ENCODE data around the gene TTN. TPM values are rescaled to one million over a fixed set of nuclear protein-coding genes. Genes with fewer than 3 reads are reported as not detected.
A peak's percentile ranks its signal among the peaks of the same experiment; 100 is the strongest.

TTN gene
- total RNA-seq, 2 donors from 2014 or later, result 1,545 to 1,612 TPM

DNA sequence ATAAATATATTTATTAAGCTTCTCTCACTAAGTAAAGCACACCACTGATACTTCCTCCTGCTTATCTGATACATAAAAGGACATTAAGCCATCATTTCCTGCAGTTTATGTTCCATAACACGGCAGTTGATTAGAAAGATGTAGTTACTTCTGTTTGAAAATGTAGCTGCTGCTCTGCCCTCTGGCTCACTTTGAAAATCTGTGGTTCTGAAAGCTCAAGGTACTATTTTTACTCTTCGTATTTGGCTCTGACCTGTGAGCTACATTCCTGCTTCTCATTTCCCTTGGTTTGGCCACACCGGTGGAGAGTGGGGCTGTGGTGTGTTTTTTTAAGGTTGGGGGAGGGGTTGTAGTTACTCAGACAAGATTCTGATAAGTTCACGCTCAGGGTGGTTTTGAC, 12.8 kb upstream of the TTN start:
- intact Hi-C loops (cut with DNase I), result no loop called here
- DNase-seq (no peak), ATAC-seq (peak; percentile 75 to 83)

GRCh38 chr2:178819147-178819875, 12.1 kb upstream of the TTN start:
- intact Hi-C loops (cut with DNase I), result no loop called here
- DNase-seq, result no peak
- peak; percentile 59 to 81 for ATAC-seq

DNA sequence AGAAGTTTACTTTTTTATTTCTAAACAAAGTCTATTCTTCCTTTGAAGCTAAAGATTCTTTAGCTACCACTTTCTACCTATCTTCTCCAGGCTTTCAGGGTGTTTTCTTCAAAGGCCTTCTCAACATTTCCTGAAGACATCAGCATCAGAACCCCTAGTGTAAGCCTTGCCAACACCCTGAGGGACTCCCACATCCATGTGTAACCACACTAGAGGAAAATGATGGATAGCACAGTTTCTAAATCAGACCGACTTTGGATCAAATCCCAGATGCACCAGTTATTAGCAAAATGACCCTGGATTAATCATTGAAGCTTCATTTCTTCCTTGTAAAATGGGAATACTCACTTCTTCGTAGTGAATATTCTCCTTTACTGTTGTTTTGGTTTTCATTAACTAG, 4.7 kb upstream of the TTN start:
- DNase-seq, result no peak
- intact Hi-C loops (cut with DNase I), result no loop called here

DNA sequence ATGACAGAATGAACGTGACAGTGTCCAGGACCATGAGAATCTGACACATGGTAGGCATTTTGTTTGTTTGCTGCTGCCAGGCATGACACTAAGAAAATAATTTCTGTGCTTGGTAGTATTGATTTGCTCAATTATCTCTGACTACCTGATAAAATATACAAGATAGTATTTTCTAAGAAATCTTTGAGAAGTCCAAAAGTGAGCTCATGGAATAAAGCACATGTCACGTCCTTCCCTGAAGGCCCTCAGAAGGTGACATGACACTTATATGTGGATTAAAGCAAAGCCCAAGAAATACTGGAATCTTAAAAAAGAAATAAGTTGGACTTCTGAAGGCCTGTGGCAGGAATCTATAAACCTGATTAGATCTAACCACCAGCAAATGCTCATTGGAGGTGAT, 3.8 kb upstream of the TTN start:
- intact Hi-C loops (cut with DNase I), result no loop called here
- no peak for DNase-seq
- no peak for ATAC-seq

More for the DNA sequence above, 4.7 kb upstream of the TTN start:
- ATAC-seq, result no peak

GRCh38 chr2:178810422-178810821, 3.2 kb upstream of the TTN start:
- no peak for DNase-seq
- intact Hi-C loops (cut with DNase I), result no loop called here
- no peak for ATAC-seq

DNA sequence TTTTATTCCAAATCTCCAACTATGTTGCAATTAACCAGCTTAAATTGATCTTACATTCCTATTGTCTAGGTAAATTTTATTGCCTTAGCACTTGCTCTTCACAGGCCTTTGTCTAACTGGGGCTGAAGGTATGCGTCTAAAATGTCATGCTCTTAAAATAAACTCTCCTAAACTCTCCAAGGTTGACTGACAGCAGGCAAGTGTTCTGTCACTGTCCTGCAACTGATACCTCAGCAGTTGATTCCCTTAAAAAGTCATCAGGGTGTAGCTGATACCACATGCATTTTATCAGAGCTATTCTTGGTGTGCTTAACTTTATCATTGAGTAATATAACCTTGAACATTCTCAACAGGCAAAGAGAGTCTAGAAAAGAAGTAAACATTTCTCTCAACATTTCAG, 680 bp downstream of the TTN start:
- ATAC-seq, result peak; percentile 83 to 84
- no peak for DNase-seq

DNA sequence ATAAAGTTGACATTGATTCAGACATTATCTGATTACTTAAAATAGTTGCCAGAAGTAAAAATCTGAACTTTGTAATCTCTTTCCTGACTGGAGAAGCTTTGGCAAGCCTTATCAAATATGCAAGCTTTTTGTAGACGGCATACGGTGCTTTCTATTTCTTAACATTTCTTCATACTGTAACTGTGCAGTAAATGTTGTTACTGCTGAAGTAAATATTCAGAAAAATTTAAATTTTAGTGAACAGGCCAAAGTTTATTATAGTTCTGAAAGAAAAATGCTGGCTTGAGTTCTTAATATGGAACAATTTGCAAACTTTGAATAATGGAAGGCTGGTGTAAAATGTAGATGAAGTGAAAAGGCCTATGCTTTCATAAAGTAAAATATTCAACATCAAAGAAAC, 1.8 kb downstream of the TTN start:
- no peak for ATAC-seq
- intact Hi-C loops (cut with DNase I), result loop anchor here (5.0 to 10.0 kb wide), 2 partner anchors 57 to 59 kb away; no protein-coding TSS in a partner anchor
- DNase-seq, result no peak

More for the DNA sequence above, 680 bp downstream of the TTN start:
- intact Hi-C loops (cut with DNase I), result loop anchor here (5.0 to 10.0 kb wide), 2 partner anchors 56 to 58 kb away; no protein-coding TSS in a partner anchor

DNA sequence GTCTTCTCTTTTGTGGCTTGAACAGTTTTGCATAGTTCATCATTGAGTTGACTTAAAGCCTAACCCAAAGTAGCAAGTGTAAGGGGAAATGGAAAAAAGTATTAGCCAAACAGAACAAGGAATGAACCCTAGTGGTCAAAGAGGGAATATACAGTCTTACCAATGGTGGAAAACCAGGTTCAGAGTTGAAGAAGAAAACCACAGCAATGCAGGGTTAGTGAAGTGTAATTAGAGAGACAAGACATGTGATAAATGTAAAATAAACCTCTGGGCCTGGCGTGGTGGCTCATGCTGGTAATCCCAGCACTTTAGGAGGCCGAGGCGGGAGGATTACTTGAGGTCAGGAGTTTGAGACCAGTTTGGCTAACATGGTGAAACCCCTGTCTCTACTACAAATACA, 2.4 kb downstream of the TTN start:
- ATAC-seq, result peak in 1 of 2 donors; percentile 4
- DNase-seq, result no peak
- intact Hi-C loops (cut with DNase I), result loop anchor here (5.0 to 10.0 kb wide), 2 partner anchors 58 to 60 kb away; no protein-coding TSS in a partner anchor

DNA sequence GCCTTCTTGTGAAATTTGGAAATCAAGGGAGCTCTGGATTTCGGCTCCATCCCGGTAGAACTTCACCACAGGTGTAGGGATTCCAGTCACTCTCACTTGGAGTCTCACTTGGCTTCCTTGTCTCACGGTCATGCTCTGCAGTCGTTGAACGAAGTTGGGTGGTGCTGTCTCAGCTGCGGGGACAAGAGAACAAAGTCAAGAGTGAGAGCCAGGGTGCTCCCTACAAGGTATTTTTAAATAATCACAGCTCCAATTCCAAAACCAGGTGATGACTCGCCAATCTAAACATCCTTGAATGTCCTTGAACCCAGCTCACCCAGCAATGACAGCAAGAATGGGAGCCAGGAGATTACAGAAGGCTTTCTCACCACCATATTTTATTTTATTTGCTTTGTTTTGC, 6.7 kb downstream of the TTN start:
- DNase-seq (no peak), ATAC-seq (peak; percentile 15 to 37)
- intact Hi-C loops (cut with DNase I), result loop anchor here in 1 of 2 donors (10.0 kb wide), 1 partner anchor 64 kb away; no protein-coding TSS in a partner anchor

GRCh38 chr2:178799305-178799704, 7.9 kb downstream of the TTN start:
- intact Hi-C loops (cut with DNase I), result no loop called here
- peak; percentile 9 to 19 for ATAC-seq
- no peak for DNase-seq

- DNase-seq, result no peak
- ATAC-seq, result no peak
- intact Hi-C loops (cut with DNase I), result loop anchor here in 1 of 2 donors (2.0 kb wide), 1 partner anchor 119 kb away; no protein-coding TSS in a partner anchor
Measured at GRCh38 chr2:178796079-178796677, 11.0 kb downstream of the TTN start.

DNA sequence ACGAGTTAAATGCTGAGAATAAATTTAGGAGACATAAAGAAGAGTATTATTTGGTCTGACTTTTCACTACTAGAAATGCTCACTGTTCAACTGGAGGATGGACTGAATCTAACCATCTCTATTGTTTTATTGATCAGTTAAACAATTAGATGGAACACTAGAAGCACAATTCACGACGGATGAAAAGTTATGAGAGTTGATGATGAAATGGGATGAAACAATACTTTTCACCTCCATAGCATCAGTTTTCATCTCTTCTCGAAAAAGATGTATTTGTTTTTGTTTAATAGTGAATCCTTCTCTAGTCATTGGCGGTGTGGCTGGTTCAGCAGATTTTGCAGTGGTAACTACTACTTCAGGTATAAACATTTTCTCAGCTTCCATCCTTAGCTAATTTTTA, 19.3 kb downstream of the TTN start:
- intact Hi-C loops (cut with DNase I), result no loop called here
- ATAC-seq (no peak), DNase-seq (no peak)

DNA sequence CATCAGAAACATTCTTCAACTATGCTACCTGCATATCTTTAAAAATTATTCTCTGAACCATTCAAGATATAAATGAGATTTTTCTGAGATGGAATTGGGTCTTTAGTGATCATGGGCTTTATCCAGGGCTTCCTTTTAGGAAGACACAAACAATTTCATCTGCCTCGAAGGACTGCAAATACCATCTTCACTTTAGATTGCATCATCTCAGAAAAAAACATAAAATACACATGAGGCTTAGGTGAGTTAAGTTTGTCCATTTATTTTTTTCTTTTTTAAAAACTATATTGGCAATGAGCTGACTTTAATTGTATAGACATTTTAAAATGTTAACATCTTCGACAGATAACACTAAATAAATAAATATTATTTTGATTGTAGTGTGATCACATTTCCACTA, 20.1 kb downstream of the TTN start:
- no peak for DNase-seq
- intact Hi-C loops (cut with DNase I), result no loop called here
- ATAC-seq, result no peak

DNA sequence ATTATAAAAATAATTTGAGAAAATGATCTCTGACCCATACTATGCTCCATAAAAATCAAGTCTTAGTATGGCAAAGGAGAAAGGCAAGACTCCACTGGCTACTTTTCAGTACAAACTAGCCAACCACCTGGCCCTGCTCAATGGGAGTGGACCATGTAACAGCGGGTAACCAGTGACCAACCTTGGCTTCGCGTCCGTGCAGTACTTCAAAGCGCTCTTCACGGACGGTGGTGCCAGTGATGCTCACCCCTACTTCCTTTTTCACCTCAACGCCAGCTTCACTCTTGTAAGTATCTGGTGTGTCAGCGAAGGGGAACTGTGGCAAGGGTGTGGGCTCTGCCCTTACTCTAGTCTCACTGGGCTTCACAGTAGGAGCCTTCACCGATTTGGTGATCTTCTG, 23.3 kb downstream of the TTN start:
- DNase-seq (no peak), ATAC-seq (no peak)
- intact Hi-C loops (cut with DNase I), result no loop called here

DNA sequence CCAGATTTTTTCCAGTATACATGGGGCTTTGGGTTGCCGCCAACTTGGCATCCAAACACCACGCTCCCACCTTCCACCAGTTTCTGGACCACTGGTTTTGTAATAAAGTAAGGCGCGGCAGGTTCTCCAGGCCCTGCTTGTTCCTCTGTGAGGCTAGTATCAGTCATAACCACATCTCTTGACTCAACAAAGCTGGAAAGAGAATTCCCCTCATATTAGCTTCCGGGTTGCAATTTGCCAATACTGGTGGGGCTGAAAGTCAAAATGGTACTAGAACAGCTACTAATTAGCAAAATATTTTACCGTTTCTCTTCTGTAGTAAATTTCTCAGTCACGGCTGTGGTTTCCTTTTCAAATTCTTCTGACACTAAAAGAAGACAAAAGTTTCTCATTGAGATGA, 25.0 kb downstream of the TTN start:
- intact Hi-C loops (cut with DNase I), result no loop called here
- ATAC-seq (no peak), DNase-seq (no peak)

- ATAC-seq (no peak), DNase-seq (no peak)
- intact Hi-C loops (cut with DNase I), result no loop called here
Measured at GRCh38 chr2:178777577-178777976, 29.6 kb downstream of the TTN start.

- DNase-seq (no peak), ATAC-seq (peak in 1 of 2 donors; percentile 26)
- intact Hi-C loops (cut with DNase I), result no loop called here
Measured at GRCh38 chr2:178776751-178777150, 30.5 kb downstream of the TTN start.

DNA sequence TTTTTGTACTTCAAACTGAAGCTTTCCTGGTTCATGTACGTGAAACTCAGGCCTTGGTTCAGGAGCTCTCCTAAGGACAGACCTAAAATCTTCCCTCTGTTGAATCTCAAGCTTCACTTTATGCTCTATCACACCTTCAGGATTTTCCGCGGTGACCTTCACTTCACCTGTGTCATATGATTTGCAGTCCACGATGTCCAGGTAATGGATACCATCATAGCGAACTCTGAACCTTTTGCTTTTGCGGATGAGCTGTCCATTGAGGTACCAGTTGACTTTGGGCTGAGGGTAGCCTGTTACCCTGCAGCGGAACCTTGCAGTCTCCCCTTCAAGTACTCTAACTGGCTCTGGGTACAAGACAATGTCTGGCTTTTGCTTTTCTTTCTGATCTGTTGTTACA, 31.2 kb downstream of the TTN start:
- intact Hi-C loops (cut with DNase I), result no loop called here
- ATAC-seq (peak in 1 of 2 donors; percentile 15), DNase-seq (no peak)

DNA sequence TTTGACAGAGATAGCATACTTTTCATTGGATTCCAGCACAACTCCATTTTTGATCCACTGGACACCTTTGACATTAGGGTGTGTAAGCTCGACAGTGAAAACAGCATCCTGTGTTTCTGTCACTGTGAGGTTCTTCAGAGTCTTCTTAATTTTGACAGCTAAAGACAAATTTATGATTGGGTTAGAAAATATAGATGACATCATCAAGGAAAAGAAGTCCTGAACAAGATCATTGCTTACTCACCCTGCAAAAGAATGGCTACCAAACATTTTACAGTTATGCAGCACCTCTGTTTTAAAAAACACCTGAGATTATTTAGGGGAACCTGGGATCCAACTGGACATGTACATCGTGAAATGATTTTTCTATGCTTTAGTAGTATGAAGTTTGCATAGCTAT, 36.7 kb downstream of the TTN start:
- DNase-seq (no peak), ATAC-seq (no peak)
- intact Hi-C loops (cut with DNase I), result no loop called here
